ENCODE results near the gene CXCL17.
A peak's percentile ranks its signal among the peaks of the same experiment; 100 is the strongest.

Gene CXCL17

GRCh38 chr19:42402376-42403116 lies 40.2 kb downstream of the CXCL17 start:
- Histone ChIP-seq H3K9me2 (replicated peaks; ENCODE audit: control insufficient read depth, low read length) (no peaks in the 10 kb centered on the region), H3F3A (ENCODE audit: control insufficient read depth, insufficient read depth) (peaks cover 2% of the 10 kb centered on the region; the same call in 1 of the 2 replicates), H3K27ac (ENCODE audit: low read depth, low read length) (no peak overlapping the region), H3K9me3 (ENCODE audit: control insufficient read depth, insufficient read depth, low read length) (no peaks in the 10 kb centered on the region), H3K27me3 (ENCODE audit: control insufficient read depth, low read length) (no peaks in the 10 kb centered on the region), H3K4me1 (ENCODE audit: control insufficient read depth, low read length) (peaks cover 21% of the 10 kb centered on the region), H3K36me3 (ENCODE audit: control insufficient read depth, low read length) (peaks cover 34% of the 10 kb centered on the region), H4K20me1 (ENCODE audit: control insufficient read depth, insufficient read depth, low read depth, low read length) (no peaks in the 10 kb centered on the region; the same call in 1 of the 2 replicates), H3K4me3 (ENCODE audit: low read length) (peak overlapping the region; percentile 83), H3K79me2 (ENCODE audit: control insufficient read depth, low read length) (peaks cover 9% of the 10 kb centered on the region), H3K4me2 (ENCODE audit: low read length) (peak overlapping the region; percentile 99)
- no peak for TF ChIP-seq EZH2phosphoT487 (IDR thresholded peaks at IDR 0.05; ENCODE audit: borderline replicate concordance, low read length)
- TF ChIP-seq CTCF (IDR thresholded peaks at IDR 0.05; ENCODE audit: low read depth, low read length, poor library complexity, severe bottlenecking), result no peak

- peaks cover 23% of the 10 kb centered on the region for H3K4me1 ChIP-seq (ENCODE audit: control insufficient read depth, low read length)
- no peak overlapping the region; the same call in 1 of the 2 replicates for H3K27ac ChIP-seq (ENCODE audit: low read depth, low read length)
- no peaks in the 10 kb centered on the region for H3K9me3 ChIP-seq (ENCODE audit: control insufficient read depth, insufficient read depth, low read length)
- peak; percentile 88 for TF ChIP-seq CTCF (IDR thresholded peaks at IDR 0.05; ENCODE audit: low read depth, low read length, poor library complexity, severe bottlenecking)
- TF ChIP-seq EZH2phosphoT487 (IDR thresholded peaks at IDR 0.05; ENCODE audit: borderline replicate concordance, low read length), result no peak
- H3K4me3 ChIP-seq (ENCODE audit: low read length), result peak overlapping the region; percentile 83
- H3K9me2 ChIP-seq (replicated peaks; ENCODE audit: control insufficient read depth, low read length), result no peaks in the 10 kb centered on the region
- no peaks in the 10 kb centered on the region for H3K27me3 ChIP-seq (ENCODE audit: control insufficient read depth, low read length)
- peaks cover 15% of the 10 kb centered on the region for H3K79me2 ChIP-seq (ENCODE audit: control insufficient read depth, low read length)
- H3K4me2 ChIP-seq (ENCODE audit: low read length), result peak overlapping the region; percentile 99
- H3F3A ChIP-seq (ENCODE audit: control insufficient read depth, insufficient read depth), result peaks cover 2% of the 10 kb centered on the region; the same call in 1 of the 2 replicates
- peaks cover 25% of the 10 kb centered on the region for H3K36me3 ChIP-seq (ENCODE audit: control insufficient read depth, low read length)
- no peaks in the 10 kb centered on the region; the same call in 1 of the 2 replicates for H4K20me1 ChIP-seq (ENCODE audit: control insufficient read depth, insufficient read depth, low read depth, low read length)
These were observed 41.1 kb downstream of the CXCL17 start for GRCh38 chr19:42401365-42402303.

- no peaks in the 10 kb centered on the region for H3K27me3 ChIP-seq (ENCODE audit: control insufficient read depth, low read length)
- TF ChIP-seq EZH2phosphoT487 (IDR thresholded peaks at IDR 0.05; ENCODE audit: borderline replicate concordance, low read length) (no peak), CTCF (IDR thresholded peaks at IDR 0.05; ENCODE audit: low read depth, low read length, poor library complexity, severe bottlenecking) (no peak)
- H3K79me2 ChIP-seq (ENCODE audit: control insufficient read depth, low read length), result peaks cover 15% of the 10 kb centered on the region
- no peaks in the 10 kb centered on the region; the same call in 1 of the 2 replicates for H4K20me1 ChIP-seq (ENCODE audit: control insufficient read depth, insufficient read depth, low read depth, low read length)
- no peak overlapping the region for H3K4me3 ChIP-seq (ENCODE audit: low read length)
- peaks cover 33% of the 10 kb centered on the region for H3K4me1 ChIP-seq (ENCODE audit: control insufficient read depth, low read length)
- no peak overlapping the region for H3K27ac ChIP-seq (ENCODE audit: low read depth, low read length)
- H3K36me3 ChIP-seq (ENCODE audit: control insufficient read depth, low read length), result peaks cover 15% of the 10 kb centered on the region
- H3F3A ChIP-seq (ENCODE audit: control insufficient read depth, insufficient read depth), result peaks cover 5% of the 10 kb centered on the region; the same call in 1 of the 2 replicates
- H3K9me3 ChIP-seq (ENCODE audit: control insufficient read depth, insufficient read depth, low read length), result no peaks in the 10 kb centered on the region
- no peaks in the 10 kb centered on the region for H3K9me2 ChIP-seq (replicated peaks; ENCODE audit: control insufficient read depth, low read length)
- no peak overlapping the region for H3K4me2 ChIP-seq (ENCODE audit: low read length)
These were observed 42.3 kb downstream of the CXCL17 start for GRCh38 chr19:42400404-42400803.

Data from DOHH2 (cell line).